Measurements from ENCODE around the gene WDR7.

WDR7 gene

DNA sequence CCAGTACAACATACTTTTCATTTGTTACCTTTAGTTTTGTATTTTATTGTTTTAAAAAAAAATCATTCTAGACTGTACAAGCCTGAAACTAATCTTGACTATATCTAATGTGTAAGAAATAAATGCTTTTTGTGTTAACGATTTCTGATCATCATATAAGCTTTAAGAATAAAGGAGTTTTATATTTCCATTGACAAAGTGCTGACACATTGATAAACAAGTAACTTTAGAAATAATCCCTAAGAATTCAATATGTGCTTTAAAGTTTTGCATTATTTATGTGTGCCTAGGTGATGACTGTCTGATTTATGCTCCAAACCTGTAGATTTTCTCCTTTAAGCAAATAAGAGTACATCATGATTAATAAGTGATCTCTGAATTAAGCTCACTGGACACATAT lies 248.5 kb downstream of the WDR7 start:
- DNase-seq = no peak

- DNase-seq = no peak
Measured at GRCh38 chr18:56900195-56901094, 249.3 kb downstream of the WDR7 start.

DNA sequence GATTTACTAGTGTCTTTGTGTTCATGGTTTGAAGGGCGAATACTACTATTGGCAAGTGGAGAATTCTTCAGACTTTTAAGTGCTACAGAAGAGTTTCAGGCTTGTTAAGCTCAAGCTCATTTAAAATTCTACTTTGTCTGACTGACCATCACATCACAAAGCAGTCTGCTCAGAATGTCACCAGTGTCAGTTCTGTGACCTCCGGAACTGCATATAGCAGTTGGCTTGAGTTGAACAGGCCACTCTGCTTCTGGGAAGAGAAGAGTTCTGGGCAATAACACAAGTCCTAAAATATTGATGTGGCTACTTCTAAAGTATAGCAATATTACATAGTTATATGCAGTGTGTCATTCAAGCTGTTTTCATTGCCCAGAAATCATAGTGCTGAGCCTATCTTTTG lies 250.8 kb downstream of the WDR7 start:
- DNase-seq = no peak

DNA sequence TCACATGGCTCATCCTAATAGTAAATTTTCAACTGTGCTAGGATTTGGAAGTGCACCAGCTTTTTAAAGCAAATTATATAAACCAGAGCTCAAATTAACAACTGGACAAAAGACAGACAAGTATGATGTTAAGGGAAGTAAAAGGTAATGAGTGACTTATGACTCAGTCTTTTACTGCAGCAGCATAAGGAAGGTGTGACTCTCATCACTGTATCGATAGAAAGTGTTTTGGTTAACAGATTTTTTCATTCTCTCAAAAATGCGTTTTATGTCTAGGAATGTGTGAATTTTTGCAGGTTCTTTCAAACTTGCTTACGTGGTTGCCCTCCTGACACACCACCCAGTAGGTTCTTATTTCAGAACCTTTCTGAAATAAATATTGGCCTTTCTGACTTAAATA lies 251.5 kb downstream of the WDR7 start:
- no peak for DNase-seq

DNA sequence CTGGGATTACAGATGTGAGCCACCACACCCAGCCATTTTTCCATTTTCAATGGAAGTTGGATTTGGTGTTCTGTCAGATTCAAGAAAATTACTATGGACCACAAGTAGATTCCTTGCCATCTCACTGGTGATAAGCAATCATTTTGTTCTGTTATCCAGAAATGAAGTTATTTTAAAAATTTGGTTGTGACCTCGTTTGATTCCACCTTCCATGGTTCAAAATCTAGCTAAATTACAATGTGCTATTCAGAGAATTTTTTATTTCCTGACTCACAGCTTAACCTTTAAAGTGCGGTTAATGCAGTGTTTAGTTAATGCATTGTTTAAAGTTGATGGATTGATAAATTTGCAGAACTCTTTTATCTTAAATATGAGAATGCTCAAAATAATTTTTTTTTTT lies 252.5 kb downstream of the WDR7 start:
- DNase-seq = no peak

GRCh38 chr18:56907771-56908170 lies 256.6 kb downstream of the WDR7 start:
- DNase-seq = no peak

DNA sequence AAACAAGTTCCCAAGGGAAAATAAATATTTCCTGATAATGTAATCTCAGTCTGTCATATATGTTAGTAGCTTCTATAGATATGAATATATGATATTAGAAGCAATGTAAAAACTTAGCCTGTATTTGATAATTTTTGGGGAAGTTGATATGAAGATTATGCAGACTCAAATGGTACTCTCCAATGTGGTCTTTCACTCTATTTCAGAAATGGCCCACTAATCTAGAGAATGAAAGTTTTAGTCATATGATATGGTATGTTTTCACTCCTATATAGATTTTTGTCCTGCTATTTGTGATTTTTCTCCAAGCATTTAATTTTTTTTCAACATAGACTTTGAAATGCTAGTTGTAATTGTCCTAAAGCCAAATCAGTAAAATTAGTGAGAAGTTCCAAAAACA lies 259.1 kb downstream of the WDR7 start:
- no peak for DNase-seq

DNA sequence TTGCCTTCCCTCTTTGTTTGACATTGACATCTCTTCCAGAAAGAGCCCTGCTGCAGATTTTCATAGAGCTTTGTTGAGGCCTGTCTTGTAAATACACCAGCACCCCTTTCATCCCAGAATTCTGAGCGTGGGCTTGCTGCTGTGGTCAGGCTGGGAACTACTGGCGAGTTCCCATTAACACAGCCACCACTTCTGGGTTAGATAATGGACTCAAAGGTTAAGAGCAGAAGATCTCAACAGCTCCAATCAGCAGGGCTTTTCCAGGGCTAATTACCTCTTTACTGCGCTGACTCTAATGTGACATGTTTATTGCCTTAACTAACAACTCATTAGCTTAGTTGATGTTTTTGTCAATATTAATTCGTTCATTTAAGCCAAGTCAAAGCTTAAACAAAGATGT lies 259.8 kb downstream of the WDR7 start:
- DNase-seq = peak; percentile 83

DNA sequence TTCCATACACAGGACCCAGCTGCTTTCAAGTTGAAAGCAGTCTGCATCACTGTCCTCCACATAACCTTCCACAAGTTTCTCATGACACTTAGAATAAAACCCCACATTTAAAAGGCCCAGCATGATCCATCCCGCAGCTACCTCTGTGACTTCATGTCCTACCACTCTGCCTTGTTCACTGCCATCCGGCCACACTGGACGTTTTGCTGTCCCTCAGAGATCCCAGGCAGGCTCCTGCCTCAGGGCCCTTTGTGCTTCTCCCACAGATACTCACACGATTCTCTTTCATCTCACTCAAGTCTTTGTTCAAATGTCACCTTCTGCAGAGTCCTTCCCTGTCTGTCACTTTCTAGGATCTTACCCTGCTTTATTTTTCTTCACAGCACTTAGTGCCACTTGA lies 262.8 kb downstream of the WDR7 start:
- DNase-seq = no peak

GRCh38 chr18:56919190-56919589 lies 268.0 kb downstream of the WDR7 start:
- no peak for DNase-seq

GRCh38 chr18:56921896-56922480 lies 270.8 kb downstream of the WDR7 start:
- no peak for DNase-seq

GRCh38 chr18:56926734-56927133 lies 275.6 kb downstream of the WDR7 start:
- no peak for DNase-seq

- DNase-seq = no peak
Measured at GRCh38 chr18:56927786-56928185, 276.6 kb downstream of the WDR7 start.

DNA sequence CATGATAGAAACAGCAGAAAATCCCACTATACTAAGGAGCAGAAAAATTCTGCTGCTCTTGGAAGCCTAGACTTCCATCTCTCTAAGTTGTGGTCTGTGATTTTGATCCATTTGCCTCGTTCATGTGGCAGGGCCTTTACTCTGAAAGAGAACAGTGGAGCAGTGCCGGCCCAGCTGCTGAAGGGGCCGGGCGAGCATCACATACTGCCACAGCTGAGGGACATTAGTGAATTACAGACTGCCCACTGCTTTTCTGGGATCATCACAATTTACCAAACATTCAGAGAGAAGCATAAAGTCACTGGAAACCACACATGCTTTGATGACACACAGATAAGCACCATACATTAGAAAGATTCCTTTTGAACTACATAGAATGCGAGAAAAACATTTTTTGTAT lies 278.7 kb downstream of the WDR7 start:
- no peak for DNase-seq

DNA sequence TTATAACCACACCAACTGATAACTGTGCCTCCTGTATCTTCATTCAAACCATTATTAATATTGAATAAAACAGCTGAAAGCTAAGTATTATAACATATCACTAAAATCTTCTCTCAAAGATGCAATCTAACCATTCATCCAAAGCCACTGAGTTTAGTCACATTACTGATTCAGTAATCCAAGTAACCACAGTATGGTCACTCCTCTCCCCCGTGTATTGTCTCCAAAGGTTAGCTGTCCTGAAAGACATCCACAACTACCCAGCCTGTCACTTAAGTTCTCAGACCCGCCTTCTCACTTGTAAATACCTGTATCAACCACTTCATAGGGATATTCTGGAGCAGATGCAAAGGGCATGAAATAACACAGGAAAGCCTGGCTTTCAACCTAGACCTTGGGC lies 282.3 kb downstream of the WDR7 start:
- no peak for DNase-seq

DNA sequence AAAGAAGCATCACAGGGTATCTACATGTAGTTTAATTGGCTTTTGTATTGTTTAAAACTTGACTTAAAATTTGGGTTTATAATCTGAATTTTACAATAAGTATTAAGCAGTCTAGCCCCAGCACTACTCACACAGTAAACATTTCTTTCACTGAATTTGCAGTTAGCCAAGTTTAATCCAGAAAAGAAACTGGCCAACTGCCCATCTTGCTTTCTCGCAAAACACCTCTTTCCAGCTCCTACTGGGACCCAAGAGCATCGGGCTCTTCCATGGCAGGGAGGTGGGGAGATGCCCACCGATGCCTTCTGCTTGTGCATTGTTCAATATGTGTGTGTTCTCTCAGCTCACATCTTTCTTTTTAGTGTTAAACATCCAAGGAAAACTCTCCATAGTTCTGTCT lies 283.0 kb downstream of the WDR7 start:
- DNase-seq = no peak

DNA sequence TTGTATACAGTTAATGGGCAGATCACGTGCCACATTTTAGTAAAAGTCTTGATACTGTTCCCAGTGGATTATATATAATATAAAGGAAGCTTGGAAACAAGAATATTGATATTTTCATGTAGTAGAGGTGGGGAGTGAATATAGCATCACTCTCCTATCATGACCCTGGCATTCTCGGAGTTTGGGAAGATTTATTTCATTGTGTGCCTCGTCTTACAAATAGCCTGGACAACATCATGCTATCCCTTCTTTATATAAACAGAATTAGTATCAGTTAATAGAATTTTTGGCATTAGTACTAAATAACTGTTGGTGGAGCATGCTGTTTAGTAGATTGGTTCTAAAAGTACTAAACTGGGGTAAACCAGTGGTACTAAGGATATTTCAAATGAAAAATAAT lies 283.7 kb downstream of the WDR7 start:
- no peak for DNase-seq

GRCh38 chr18:56935434-56936040 lies 284.4 kb downstream of the WDR7 start:
- no peak for DNase-seq

- DNase-seq = no peak
Measured at GRCh38 chr18:56936457-56936856, 285.3 kb downstream of the WDR7 start.

DNA sequence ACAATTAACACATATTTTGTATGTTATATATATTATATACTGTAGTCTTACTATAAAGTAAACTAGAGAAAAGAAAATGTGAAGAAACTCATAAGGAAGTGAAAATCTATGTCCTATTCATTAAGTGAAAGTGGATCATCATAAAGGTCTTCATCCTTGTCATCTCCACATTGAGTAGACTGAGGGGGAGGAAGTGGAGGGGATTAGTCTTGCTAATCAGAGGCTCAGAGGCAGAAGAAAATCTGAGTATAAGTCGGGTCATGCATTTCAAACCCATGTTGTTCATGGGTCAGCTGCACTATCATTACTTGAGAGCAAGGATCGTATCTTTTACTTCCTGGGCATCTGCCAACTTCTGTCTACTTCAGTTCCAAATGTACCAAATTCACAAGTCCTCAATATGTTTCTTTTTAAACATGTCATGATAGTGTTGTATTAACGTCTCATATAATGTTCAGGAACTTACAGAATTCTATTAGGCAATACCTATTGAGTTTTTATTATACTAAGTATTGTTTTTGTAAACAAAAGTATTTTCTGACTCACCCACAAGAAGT lies 286.8 kb downstream of the WDR7 start:
- DNase-seq = no peak

- no peak for DNase-seq
Measured at GRCh38 chr18:56945171-56946083, 294.3 kb downstream of the WDR7 start.

DNA sequence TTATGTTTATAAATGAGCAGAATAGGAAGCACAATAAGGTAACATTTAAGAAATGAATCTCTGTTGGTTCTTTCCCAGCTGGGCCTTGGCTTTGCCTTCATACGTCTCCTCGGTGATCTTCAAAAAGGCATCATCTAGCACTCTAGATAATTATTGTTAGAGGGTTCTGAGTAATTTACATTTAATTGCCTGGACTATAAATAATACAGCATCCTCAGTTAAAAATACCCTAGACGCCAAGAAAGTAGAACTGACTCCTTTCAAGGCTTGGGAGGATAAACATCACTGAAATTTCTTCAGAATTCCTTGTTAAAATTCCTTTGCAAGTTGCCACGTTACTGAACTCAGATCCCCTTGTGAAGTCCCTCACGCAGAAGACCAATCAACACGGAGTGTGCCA lies 296.1 kb downstream of the WDR7 start:
- no peak for DNase-seq

- peak; percentile 33 for DNase-seq
Measured at GRCh38 chr18:56952026-56952425, 300.9 kb downstream of the WDR7 start.
